GM21717 (cell line): ENCODE measurements around the gene ABCB11.
"Not testable (repeated sequence)": the region's sequence is repeated elsewhere in the genome, so short reads cannot be mapped to it uniquely, and the experiment has no call there.

Experiments
- ATAC-seq: cut with Tn5 transposase; IDR thresholded peaks from one replicate; pipeline ENCODE4 v1.9.1; 2021; ENCODE audit warnings: mild to moderate bottlenecking, moderate library complexity; ENCODE audit not compliant: unreplicated experiment

The ABCB11 gene

GRCh38 chr2:168939918-168940317, 91.2 kb downstream of the ABCB11 start:
- peak; percentile 75 for ATAC-seq

GRCh38 chr2:168939061-168939460, 92.1 kb downstream of the ABCB11 start:
- no peak for ATAC-seq

- no peak for ATAC-seq
Observed at GRCh38 chr2:168935810-168936581, 95.1 kb downstream of the ABCB11 start.

GRCh38 chr2:168934826-168935225, 96.3 kb downstream of the ABCB11 start:
- no peak for ATAC-seq

- not testable (repeated sequence) for ATAC-seq
Observed at GRCh38 chr2:168932174-168932573, 99.0 kb downstream of the ABCB11 start.

- ATAC-seq, result no peak
Observed at GRCh38 chr2:168930242-168930641, 100.9 kb downstream of the ABCB11 start.

GRCh38 chr2:168929031-168929430, 102.1 kb downstream of the ABCB11 start:
- ATAC-seq, result no peak

- ATAC-seq, result no peak
Observed at GRCh38 chr2:168928113-168928831, 102.9 kb downstream of the ABCB11 start.

- ATAC-seq, result no peak
Observed at GRCh38 chr2:168926621-168927386, 104.3 kb downstream of the ABCB11 start.

GRCh38 chr2:168920504-168921157, 110.5 kb downstream of the ABCB11 start:
- ATAC-seq, result no peak

GRCh38 chr2:168916331-168916675, 114.8 kb downstream of the ABCB11 start:
- ATAC-seq, result no peak

GRCh38 chr2:168915441-168916330, 115.4 kb downstream of the ABCB11 start:
- ATAC-seq, result no peak

- ATAC-seq, result no peak
Observed at GRCh38 chr2:168913495-168913894, 117.6 kb downstream of the ABCB11 start.

GRCh38 chr2:168912901-168913369, 118.2 kb downstream of the ABCB11 start:
- ATAC-seq, result no peak

GRCh38 chr2:168912466-168912865, 118.7 kb downstream of the ABCB11 start:
- no peak for ATAC-seq

GRCh38 chr2:168910330-168910729, 120.8 kb downstream of the ABCB11 start:
- ATAC-seq, result no peak

- ATAC-seq, result no peak
Observed at GRCh38 chr2:168907940-168908662, 123.0 kb downstream of the ABCB11 start.

GRCh38 chr2:168904358-168904757, 126.8 kb downstream of the ABCB11 start:
- ATAC-seq, result no peak

- no peak for ATAC-seq
Observed at GRCh38 chr2:168903888-168904287, 127.2 kb downstream of the ABCB11 start.
